Stimulated activated CD4-positive, alpha-beta T cell treated with anti-CD3 and anti-CD28 coated beads, Interleukin-2, amount 100 ng/mL, for 24 hours (primary cell): Measurements from ENCODE around the gene PITPNC1.
"Not testable (repeated sequence)": the region's sequence is repeated elsewhere in the genome, so short reads cannot be mapped to it uniquely, and the experiment has no call there.

Source experiments
- DNase-seq, 2 donors: peaks; one replicate each; pipeline ENCODE4 v3.0.0-alpha.2; 2020

Gene PITPNC1

DNA sequence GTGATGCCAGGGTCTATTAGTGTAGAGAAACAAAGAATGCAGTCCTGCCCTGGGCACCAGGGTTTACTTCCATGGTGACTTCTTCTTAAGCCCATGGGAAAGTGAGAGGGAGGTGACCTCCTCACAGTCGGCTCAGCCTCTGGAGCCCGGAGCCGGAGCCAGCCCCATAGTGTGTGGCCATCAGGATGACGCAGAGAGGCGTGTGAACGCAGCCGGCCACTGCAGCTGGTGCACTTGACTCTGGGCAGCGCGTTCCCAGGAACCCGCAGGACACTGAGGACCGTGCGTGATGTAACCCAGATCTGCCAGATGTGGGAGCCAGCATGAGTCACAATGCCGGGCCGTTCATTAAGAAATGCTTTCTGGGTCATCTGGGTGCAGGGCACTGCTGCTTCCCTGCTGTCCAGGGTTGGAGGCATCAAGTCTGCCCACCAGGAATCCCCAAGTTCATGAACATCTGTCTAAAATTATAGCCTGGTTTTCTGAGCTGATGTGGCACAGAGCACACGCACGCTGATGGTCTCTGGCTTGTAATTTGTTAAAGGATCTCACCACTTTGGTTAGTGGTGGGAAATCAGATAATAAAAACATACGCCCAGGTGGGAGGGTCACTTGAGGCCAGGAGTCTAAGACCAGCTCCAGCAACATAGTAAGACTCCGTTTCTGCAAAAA is 114.1 kb downstream of the PITPNC1 start:
- no peak for DNase-seq

DNA sequence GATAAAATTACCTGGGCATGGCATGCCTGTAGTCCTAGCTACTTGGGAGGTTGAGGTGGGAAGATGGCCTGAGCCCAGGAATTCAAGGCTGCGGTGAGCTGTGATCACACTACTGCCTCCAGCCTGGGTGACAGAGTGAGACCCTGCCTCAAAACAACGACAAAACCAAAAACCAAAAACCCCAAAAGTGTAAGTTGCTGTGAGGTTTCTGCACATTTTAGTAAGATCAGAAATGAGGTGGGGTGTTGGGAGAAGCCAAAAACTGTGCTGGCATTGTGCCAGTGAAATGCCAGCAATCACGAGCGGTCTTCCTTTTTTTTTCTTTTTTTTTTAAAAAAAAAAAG is 114.6 kb downstream of the PITPNC1 start:
- no peak for DNase-seq

DNA sequence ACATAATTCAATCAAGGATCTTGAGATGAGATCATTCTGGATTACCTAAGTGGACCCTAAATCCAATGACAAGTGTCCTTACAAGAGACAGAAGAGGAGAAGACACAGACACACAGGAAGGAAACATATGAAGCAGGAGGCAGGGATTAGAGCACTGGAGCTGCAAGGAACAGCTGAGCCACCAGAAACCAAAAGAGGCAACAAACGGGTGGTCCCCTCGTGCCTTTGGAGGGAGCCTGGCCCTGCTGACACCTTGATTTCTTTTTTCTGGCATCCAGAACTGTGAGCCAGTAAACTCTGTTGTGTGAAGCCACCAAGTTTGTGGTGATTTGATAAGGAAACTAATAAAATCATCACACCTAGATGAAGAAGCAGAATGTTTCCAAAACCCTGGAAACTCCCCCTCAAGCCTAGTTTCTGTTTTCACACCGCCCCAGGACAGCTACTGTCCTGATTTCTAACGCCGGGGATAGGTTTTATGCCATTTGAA is 115.2 kb downstream of the PITPNC1 start:
- DNase-seq = no peak

DNA sequence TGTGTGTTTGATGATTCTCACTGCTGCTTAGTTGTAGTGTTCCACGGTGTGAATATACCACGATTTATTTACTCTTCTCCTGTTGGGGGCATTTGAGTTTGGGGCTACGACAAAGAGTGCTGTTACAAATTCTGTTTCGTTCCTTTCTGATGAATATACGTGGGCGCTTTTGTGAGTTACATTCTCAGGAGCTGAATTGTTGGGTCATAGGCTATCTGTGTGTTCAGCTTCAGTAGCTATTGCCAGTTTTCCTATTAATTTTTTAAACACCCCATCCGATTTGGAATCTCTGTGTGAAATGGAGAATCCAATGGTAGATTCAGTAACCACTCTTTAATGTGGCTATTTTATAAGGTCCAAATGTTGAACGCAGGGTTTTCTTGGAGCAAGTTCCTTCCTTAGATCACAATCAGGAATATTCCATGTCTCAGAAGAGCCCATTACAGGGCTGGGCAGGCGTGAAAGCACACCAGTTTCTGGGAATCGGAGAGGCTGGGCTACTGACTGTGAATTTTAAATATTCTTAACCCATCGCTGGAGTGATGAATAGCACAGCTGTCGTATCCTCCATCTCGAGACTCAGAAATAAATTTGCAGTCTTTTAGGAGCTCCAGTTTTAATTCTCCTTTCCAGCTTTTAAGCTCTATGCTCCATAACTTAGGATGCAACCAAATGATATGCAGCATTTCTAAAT is 115.9 kb downstream of the PITPNC1 start:
- no peak for DNase-seq

DNA sequence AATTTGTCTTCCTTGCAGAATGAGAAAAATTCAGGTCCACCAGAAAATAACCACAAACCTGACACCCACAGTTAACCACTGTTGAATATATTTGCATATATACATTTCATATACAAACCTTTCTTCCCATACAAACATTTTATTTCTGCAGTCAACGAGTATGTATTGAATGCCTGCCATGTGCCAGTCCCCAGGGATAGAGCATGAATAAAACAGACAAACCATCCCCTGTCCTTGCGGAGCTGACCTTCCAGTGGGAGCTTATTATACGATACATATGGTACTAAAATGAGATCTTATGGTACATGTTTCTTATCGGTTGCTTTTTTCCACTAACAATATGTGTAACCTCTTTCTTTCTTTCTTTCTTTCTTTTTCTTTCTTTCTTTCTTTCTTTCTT is 116.7 kb downstream of the PITPNC1 start:
- no peak for DNase-seq

DNA sequence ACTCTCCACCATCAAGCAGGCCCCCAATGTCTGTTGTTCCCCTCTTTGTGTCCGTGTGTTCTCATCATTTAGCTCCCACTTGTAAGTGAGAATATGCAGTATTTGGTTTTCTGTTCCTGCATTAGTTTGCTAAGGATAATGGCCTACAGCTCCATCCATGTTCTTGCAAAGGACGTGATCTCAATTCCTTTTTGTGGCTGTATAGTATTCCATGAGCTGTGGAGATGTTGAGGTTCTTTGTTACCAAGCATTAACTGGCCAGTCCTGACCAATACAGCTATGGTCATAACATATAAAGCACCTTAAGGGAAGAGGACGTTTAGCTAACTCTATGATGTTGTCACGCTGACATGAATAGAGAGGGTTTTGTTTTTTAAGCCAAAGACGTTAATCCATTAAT is 118.5 kb downstream of the PITPNC1 start:
- DNase-seq = not testable (repeated sequence)

DNA sequence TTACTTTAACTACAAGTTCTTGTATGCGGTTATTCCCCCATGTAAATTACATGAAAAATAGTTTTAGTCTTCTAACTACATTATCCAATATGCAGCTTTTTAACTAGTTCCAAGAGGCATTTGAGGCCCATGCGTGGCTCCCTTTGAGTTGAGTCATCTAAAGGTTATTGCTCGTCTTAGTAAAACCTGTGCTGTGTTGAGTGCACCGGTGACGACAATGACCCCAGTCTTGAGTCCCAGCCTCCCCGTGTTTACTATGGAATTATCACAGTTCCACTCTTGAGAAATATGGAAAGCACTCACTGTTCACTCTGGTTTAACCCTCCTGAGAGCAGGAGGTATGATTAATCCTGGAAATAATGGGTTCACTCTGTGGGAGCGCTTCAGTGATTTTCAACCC is 119.2 kb downstream of the PITPNC1 start:
- DNase-seq = no peak

DNA sequence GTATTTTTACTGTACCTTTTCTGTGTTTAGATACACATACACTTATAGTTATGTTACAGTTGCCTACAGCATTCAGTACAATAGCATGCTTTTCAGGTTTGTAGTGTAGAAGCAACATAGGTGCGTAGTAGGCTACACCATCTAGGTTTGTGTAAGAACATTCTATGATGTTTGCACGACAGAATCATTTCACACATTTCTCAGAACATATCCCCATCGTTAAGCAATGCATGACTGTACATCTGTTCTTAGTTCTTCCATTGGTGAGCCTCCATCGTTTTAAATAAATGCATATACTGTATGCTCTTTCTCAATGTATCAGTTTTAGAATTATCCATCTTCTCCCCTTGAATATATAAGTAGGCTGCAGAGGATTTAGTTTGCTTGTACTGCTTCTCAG is 122.6 kb downstream of the PITPNC1 start:
- DNase-seq = no peak

DNA sequence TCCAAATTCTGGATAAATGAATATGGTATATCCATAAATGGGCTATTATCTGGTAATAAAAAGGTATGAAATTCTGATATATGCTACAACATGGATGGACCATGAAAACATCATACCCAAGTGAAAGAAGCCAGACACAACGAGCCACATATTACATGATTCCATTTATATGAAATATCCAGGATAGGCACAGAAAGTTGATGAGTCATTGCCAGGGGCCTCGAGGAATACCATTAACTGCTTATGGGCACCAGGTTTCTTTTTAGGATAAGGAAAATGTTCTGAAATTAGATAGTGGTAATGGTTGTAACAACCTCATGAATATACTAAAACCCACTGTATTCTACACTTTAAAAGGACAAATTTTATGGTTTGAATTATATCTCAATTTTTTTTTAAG is 123.2 kb downstream of the PITPNC1 start:
- no peak for DNase-seq

DNA sequence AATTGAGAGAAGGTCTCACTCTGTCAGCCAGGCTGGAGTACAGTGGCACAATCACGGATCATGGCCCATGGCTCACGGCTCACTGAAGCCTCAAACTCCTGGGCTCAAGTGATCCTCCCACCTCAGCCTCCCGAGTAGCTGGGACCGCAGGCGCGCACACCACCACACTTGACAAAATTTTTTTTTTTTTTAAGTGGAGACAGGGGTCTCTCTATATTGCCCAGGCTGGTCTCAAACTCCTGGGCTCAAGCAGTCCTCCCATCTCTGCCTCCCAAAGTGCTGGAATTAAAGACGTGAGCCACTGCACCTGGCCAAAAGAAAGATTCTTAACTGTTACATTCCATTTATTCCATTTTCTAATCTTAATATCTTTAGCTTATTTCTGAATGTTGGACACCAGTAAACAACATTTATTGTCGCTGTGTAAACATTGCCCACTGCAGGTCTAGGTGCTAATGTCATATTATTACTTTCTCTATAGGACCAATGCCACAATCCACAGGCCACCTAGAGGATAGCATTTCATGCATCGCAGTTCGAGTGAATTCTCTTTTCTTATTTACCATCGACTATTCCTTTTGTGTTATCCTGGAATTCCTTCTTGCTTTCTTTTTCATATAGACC is 123.7 kb downstream of the PITPNC1 start:
- no peak for DNase-seq

DNA sequence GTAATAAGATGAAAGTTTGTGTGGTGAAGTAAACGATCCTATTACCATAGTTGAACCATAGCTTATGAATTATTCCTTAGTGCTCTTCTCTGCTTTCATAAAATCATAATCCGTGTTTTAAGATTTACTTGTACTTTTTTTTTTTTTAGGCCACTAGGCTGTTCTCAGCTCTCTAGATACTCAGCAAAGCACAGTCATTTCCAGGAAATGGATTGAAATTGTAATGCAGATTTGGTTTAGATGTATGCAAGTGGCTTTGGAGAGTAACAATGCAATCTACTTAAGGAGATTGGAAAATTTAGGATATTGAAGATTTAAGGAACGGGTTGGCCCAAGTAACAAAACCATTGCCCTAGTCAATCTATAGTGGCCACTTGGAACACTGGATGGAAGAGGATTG is 125.1 kb downstream of the PITPNC1 start:
- DNase-seq = no peak

DNA sequence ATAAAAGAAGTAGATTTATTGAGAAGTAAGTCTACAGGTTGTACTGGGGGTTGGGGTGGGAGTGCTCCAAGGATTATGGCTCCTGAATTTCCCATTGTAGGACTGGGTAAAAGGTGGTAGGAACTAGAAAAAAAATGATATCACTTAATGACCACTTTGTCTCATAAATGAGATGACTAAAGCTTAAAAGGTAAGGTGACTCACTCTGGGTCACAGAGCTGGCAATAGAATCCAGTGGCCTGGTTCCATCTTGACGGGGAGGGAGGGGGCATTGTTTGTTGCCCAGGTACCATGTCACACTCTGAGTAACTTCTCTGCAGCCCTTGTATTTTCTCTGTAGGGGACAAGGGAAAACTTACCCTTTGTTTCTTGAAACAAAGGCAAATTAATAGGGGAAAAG is 126.1 kb downstream of the PITPNC1 start:
- peak; percentile 17 to 31 for DNase-seq

DNA sequence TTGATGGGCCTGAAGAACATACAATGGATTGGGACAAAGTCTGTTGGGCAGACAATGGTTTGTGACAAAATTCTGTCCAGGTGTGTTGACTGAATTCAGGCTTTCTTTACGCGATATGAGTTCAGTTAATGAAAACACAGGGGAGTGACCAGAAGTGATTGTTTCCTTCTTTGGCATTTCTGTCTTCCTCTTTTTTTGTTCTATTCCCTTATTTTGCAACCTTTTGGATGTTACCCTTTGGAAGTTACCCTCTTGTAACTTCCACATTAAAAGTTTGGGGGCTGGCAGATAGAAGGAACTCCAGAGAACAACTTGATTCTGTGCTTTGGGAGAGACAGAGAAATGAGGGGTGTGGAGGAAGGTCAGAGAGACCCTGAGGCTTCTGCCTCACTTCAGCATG is 126.7 kb downstream of the PITPNC1 start:
- no peak for DNase-seq

DNA sequence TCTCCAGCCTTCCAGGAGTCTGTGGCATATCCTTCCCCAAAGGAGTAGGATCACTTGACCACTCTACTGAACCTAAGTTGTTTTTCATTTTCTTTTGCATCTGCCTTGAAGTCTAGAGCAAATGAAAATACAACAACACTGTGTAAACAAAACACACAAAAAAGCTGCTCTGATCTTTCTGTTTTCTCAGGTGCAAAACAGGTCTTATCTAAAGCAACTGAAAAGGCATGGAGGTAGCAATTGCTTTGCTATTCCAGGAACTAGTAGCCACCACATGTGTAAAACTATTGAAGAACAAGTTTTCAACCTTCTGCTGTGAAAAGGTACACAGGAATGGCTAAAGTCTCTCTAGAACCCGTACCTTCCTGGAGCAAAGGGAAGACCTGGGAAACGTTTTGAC is 127.1 kb downstream of the PITPNC1 start:
- no peak for DNase-seq

DNA sequence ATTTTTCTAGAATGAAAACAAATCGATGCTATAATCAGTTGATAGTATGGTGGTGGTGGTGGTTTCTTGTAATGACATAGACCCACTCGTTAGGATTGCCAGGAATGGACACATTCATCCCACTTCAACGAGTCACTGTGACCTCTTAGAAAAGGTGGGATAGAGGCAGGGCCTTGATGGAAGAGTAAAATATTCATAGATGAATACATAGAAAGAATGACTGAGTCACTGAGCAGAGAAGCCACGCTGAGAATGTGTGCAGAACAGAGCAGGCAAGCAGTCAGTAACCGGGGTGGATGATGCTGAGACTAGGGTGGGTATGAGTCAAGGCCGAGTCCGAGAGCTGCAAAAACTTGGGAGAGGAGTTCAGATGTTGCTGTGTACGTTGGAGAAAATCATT is 129.9 kb downstream of the PITPNC1 start:
- no peak for DNase-seq

DNA sequence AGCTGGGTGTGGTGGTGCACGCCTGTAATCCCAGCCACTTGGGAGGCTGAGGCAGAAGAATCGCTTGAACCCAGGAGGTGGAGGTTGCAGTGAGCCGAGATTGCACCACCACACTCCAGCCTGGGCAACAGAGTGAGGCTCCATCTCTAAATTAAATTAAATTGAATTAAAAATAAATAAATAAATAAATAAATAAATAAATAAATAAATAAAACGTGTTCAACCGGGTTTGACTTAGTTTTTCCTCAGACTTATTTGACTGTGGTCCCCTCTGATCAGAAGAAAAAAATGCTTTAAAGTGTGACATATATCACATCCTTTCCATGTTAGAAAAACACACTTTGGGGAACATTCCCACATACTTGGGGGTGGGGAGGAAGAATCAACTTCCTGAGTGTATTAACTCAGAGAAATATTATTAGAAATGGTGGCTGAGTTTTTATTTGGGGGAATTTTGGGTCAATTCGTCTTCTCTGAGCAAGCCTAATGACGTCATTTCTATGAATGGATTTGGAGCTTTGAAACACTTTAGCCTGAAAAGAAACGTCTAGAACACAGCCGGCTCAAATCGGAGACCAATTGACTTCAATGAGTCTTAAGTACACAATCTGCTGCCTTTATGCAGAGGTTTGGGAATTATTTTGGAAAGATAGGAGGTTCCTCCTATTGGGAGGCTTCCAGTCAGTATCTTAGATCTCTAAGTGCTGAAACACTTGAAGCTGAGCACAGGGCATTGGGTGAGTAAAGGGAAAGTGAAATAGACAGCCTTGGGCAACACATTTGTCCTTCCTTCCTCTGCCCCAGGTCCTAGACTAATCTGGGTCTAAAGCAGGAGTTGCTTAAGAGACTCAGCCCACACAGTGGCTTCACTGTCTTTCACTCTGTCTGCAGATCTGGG is 132.6 kb downstream of the PITPNC1 start:
- no peak for DNase-seq

DNA sequence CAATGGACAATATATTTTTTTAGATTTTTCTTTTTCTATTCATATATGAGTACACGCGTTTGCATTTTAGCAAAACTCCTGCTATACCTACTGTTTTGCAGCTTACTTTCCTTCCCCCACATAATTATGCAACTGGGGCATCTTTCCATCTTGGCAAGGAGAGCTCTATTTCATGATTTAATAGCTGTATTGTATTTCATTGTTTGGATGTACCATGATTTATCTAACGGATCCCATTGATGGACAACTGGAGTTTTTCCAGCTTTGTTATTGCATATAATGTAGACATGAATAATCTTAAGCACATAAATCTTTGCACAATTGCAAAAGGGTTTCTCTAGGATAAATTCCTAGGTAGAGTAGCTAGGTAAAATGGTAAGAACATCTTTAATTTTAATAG is 133.9 kb downstream of the PITPNC1 start:
- no peak for DNase-seq

DNA sequence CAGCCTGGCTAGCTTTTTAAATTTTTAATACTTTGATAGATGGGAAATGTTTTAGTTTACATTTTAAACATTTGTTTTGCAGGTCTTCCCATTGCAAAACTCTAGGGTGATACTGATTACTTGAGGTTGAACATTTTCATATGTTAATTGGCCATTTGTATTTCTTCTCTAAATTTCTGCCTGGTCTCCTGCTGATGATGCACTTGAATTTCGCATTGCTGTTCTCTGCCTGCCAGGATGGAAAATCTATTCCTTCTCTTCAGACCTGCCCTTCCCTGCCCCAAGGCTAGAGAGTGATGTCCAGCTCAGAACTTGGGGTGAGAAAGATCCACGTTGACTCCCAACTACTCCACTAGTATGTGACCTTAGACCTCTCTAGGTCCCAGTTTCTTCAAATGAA is 134.7 kb downstream of the PITPNC1 start:
- DNase-seq = no peak

DNA sequence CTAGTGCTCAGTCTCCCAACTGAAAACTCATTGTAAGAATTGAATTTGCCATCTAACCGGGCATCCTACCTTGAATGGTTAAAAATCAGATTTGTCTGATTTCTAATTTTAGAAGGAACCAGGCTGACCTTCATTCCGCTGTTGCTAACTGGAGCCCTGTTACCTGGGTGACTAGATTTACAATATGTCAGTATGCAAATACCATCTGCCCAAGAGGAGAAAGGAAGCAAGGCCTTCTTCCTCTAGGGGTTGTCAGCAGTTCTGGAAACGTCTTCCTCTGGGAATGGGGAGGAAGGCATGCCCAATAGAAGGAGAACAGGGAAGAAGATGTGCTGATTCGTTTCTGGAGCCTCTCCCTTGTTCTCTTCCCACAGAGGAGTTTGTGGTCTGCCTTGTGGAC is 137.9 kb downstream of the PITPNC1 start:
- DNase-seq = no peak

DNA sequence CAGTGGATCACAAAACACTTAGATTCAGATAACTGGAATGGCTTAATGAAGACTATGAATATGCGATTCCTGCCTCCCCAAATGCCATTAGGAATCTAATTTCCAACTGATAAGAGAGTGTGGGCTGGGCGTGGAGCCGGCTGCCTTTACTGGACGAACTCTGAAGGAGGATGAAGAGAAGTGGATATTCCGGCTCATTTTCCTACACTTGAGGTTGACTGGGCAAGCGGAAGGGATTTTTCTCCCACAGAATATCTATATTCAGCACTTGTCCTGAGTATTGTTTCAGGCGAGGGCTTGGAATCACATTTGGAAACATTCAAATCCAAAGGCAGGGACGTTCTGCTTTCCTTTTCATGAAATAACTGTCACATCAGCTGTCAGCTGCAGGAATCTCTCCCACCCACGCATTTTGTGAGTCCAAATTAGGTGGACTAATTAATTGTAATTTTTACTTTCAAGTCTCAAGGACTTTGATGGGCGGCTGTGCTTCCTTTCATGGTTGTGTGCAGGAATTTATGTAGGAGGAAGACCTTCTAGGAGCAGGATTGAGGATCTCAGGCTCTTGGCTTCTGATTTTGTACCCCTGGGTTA is 138.5 kb downstream of the PITPNC1 start:
- no peak for DNase-seq

DNA sequence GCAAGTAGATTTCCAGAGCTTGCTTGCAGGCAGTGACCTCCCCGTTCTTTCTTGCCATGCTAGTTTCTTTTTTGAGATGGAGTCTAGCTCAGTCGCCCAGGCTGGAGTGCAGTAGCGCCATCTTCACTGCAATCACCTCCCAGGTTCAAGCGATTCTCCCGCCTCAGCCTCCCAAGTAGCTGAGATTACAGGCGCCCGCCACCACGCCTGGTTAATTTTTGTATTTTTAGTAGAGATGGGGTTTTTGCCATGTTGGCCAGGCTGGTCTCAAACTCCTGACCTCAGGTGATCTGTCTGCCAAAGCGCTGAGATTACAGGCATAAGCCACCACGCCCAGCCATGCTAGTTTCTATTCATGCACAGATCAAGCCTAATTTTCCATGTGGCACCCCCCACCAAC is 139.5 kb downstream of the PITPNC1 start:
- DNase-seq = not testable (repeated sequence)

DNA sequence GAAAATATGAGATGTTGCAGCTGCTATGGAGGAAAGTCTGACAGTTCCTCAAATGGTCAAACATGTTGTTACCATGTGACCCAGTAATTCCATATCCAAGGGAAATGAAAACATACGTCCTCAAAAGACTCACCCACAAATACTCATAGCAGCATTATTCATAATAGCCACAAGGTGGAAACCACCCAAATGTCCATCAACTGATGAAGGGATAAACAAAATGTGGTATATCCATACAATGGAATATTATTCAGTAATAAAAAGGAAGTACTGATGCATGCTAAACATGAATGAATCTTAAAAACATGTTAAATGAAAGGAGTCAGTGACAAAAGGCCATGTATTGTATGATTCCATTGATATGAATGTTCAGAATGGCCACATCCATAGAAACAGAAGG is 140.2 kb downstream of the PITPNC1 start:
- no peak for DNase-seq

DNA sequence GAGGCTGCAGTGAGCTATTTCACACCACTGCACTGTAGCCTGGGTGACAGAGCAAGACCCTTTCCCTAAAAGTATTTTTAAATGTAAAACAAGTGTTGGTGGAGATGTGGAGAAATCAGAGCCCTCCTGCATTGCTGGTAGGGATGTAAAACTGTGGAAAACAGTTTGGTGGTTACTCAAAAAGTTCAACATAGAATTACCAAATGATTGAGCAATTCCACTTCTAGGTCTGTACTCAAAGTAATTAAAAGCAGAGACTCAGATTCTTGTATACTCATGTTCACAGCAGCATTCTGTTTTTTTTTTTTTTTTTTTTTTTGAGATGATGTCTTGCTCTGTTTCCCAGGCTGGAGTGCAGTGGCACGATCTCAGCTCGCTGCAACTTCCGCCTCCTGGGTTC is 141.8 kb downstream of the PITPNC1 start:
- DNase-seq = no peak
